Muscle layer of duodenum (tissue), 2 donors: ENCODE data around the gene NPRL2.
"Not testable (repeated sequence)": the region's sequence is repeated elsewhere in the genome, so short reads cannot be mapped to it uniquely, and the experiment has no call there.

ENCODE experiments used
- H3K27ac ChIP-seq: one replicate; pipeline ENCODE4 v1.7.0; 2013; ENCODE audit warnings: mild to moderate bottlenecking, low read length
- H3K27me3 ChIP-seq: one replicate; pipeline ENCODE4 v1.7.0; 2013; ENCODE audit warnings: low read depth, mild to moderate bottlenecking, control low read depth, low read length
- H3K36me3 ChIP-seq, 2 donors: one replicate each; pipeline ENCODE4 v1.7.0; 2013; ENCODE audit warnings: low read length in 2 of 2, control low read depth in 1 of 2, mild to moderate bottlenecking in 1 of 2; ENCODE audit not compliant: insufficient read depth in 2 of 2, control insufficient read depth in 1 of 2
- H3K4me1 ChIP-seq, 2 donors: one replicate each; pipeline ENCODE4 v1.7.0; 2013; ENCODE audit warnings: low read length in 2 of 2, mild to moderate bottlenecking in 2 of 2, control low read depth in 1 of 2, moderate library complexity in 1 of 2; ENCODE audit not compliant: insufficient read depth in 2 of 2, control insufficient read depth in 1 of 2
- H3K4me3 ChIP-seq, 2 donors: one replicate each; pipeline ENCODE4 v1.7.0; 2013; ENCODE audit warnings: low read length in 2 of 2, low read depth in 1 of 2, mild to moderate bottlenecking in 1 of 2
- H3K9me3 ChIP-seq, 2 donors: one replicate each; pipeline ENCODE4 v1.7.0; 2013; ENCODE audit warnings: low read length in 2 of 2, control low read depth in 1 of 2, mild to moderate bottlenecking in 1 of 2; ENCODE audit not compliant: control insufficient read depth in 1 of 2
- donor health status: healthy.

Gene NPRL2

GRCh38 chr3:50317300-50317699, 33.3 kb downstream of the NPRL2 start:
- Histone ChIP-seq H3K27ac (peak overlapping the region; percentile 67), H3K27me3 (no peaks in the 10 kb centered on the region), H3K36me3 (peaks cover 14 to 17% of the 10 kb centered on the region in 2 donors), H3K4me1 (peaks cover 19 to 43% of the 10 kb centered on the region in 2 donors), H3K9me3 (no peaks in the 10 kb centered on the region), H3K4me3 (no peak overlapping the region)

GRCh38 chr3:50316657-50317242, 33.8 kb downstream of the NPRL2 start:
- H3K4me1 ChIP-seq: peaks cover 19 to 37% of the 10 kb centered on the region in 2 donors
- no peak overlapping the region for H3K4me3 ChIP-seq
- H3K36me3 ChIP-seq: peaks cover 14 to 17% of the 10 kb centered on the region in 2 donors

GRCh38 chr3:50314816-50315215, 35.8 kb downstream of the NPRL2 start:
- Histone ChIP-seq H3K4me3 (no peak overlapping the region), H3K36me3 (peaks cover 14 to 15% of the 10 kb centered on the region in 2 donors), H3K27me3 (no peaks in the 10 kb centered on the region), H3K27ac (no peak overlapping the region), H3K9me3 (no peaks in the 10 kb centered on the region), H3K4me1 (peaks cover 12 to 28% of the 10 kb centered on the region in 2 donors)

More at GRCh38 chr3:50316657-50317242, 33.8 kb downstream of the NPRL2 start:
- H3K9me3 ChIP-seq: no peaks in the 10 kb centered on the region
- H3K27ac ChIP-seq: peak overlapping the region; percentile 67
- H3K27me3 ChIP-seq: no peaks in the 10 kb centered on the region

GRCh38 chr3:50314342-50314741, 36.2 kb downstream of the NPRL2 start:
- peaks cover 13 to 14% of the 10 kb centered on the region in 2 donors for H3K36me3 ChIP-seq
- H3K27me3 ChIP-seq: no peaks in the 10 kb centered on the region
- peaks cover 12 to 23% of the 10 kb centered on the region in 2 donors for H3K4me1 ChIP-seq
- no peak overlapping the region for H3K27ac ChIP-seq
- H3K9me3 ChIP-seq: no peaks in the 10 kb centered on the region
- no peak overlapping the region for H3K4me3 ChIP-seq

- H3K9me3 ChIP-seq, H3K4me1 ChIP-seq, H3K36me3 ChIP-seq, H3K27ac ChIP-seq, H3K4me3 ChIP-seq, H3K27me3 ChIP-seq: not testable (repeated sequence)
Observed at GRCh38 chr3:50312041-50312440, 38.5 kb downstream of the NPRL2 start.

GRCh38 chr3:50304601-50305000, 46.0 kb downstream of the NPRL2 start:
- Histone ChIP-seq H3K4me3 (no peak overlapping the region), H3K36me3 (no peaks in the 10 kb centered on the region), H3K9me3 (no peaks in the 10 kb centered on the region), H3K4me1 (peaks cover 11 to 16% of the 10 kb centered on the region in 2 donors), H3K27ac (no peak overlapping the region), H3K27me3 (no peaks in the 10 kb centered on the region)

GRCh38 chr3:50303013-50303815, 47.4 kb downstream of the NPRL2 start, which contains the start of gene HYAL1:
TSS of gene HYAL1 (minus strand) at chr3:50303574. CDS start at chr3:50302956, 618 bp downstream.
- H3K27ac ChIP-seq: peak within 1 kb of the TSS; percentile 56
- peaks cover 16 to 22% of the 10 kb centered on the region in 2 donors for H3K4me1 ChIP-seq
- H3K27me3 ChIP-seq: no peaks in the 10 kb centered on the region
- no peaks in the 10 kb centered on the region for H3K9me3 ChIP-seq
- H3K4me3 ChIP-seq: peak within 1 kb of the TSS in 1 of 2 donors; percentile 16
- no peaks in the 10 kb centered on the region for H3K36me3 ChIP-seq

- no peaks in the 10 kb centered on the region for H3K9me3 ChIP-seq
- H3K27ac ChIP-seq: peak overlapping the region; percentile 56
- H3K4me3 ChIP-seq: peak overlapping the region in 1 of 2 donors; percentile 16
- H3K36me3 ChIP-seq: no peaks in the 10 kb centered on the region
- peaks cover 17 to 28% of the 10 kb centered on the region in 2 donors for H3K4me1 ChIP-seq
- no peaks in the 10 kb centered on the region for H3K27me3 ChIP-seq
Observed at GRCh38 chr3:50302095-50303012, 48.2 kb downstream of the NPRL2 start.

- Histone ChIP-seq H3K27ac (peak overlapping the region; percentile 89), H3K36me3 (no peaks in the 10 kb centered on the region), H3K9me3 (no peaks in the 10 kb centered on the region), H3K27me3 (no peaks in the 10 kb centered on the region), H3K4me3 (peak overlapping the region; percentile 64 to 77), H3K4me1 (peaks cover 17 to 28% of the 10 kb centered on the region in 2 donors)
Observed at GRCh38 chr3:50300681-50301254, 49.8 kb downstream of the NPRL2 start.

- H3K4me3 ChIP-seq: peak overlapping the region; percentile 64 to 77
- no peaks in the 10 kb centered on the region for H3K36me3 ChIP-seq
- no peaks in the 10 kb centered on the region for H3K9me3 ChIP-seq
- H3K27ac ChIP-seq: peak overlapping the region; percentile 89
- H3K4me1 ChIP-seq: peaks cover 17 to 28% of the 10 kb centered on the region in 2 donors
- no peaks in the 10 kb centered on the region for H3K27me3 ChIP-seq
Observed at GRCh38 chr3:50299929-50300680, 50.5 kb downstream of the NPRL2 start.
